Endothelial cell (in vitro differentiated cells): ENCODE data around the gene ALOX5. TPM values are rescaled to one million over a fixed set of nuclear protein-coding genes. Genes with fewer than 3 reads are reported as not detected.

Experiments
- DNase-seq: peaks from one replicate; pipeline ENCODE4 v3.0.0; 2021; ENCODE audit warnings: low spot score
- H3K27ac Mint-ChIP-seq: one replicate; pipeline ENCODE4 v1.8.0; 2021; ENCODE audit warnings: mixed read lengths, inconsistent platforms; ENCODE audit not compliant: unreplicated experiment
- H3K27me3 Mint-ChIP-seq: one replicate; pipeline ENCODE4 v1.8.0; 2021; ENCODE audit warnings: mild to moderate bottlenecking, moderate library complexity, mixed read lengths, inconsistent platforms; ENCODE audit not compliant: unreplicated experiment
- H3K36me3 Mint-ChIP-seq: one replicate; pipeline ENCODE4 v1.8.0; 2021; ENCODE audit warnings: mild to moderate bottlenecking, low read depth, mixed read lengths, inconsistent platforms; ENCODE audit not compliant: unreplicated experiment
- H3K4me1 Mint-ChIP-seq: one replicate; pipeline ENCODE4 v1.8.0; 2021; ENCODE audit warnings: mild to moderate bottlenecking, mixed read lengths, inconsistent platforms; ENCODE audit not compliant: unreplicated experiment
- H3K4me3 Mint-ChIP-seq: one replicate; pipeline ENCODE4 v1.8.0; 2021; ENCODE audit warnings: mild to moderate bottlenecking, mixed read lengths, inconsistent platforms; ENCODE audit not compliant: unreplicated experiment
- H3K9me3 Mint-ChIP-seq: one replicate; pipeline ENCODE4 v1.8.0; 2021; ENCODE audit warnings: mixed read lengths, inconsistent platforms; ENCODE audit not compliant: unreplicated experiment
- CTCF ChIP-seq: fragments of 200-600 bp; sonication (generic); IDR thresholded peaks from one replicate; pipeline ENCODE4 v1.5.0; 2021; ENCODE audit warnings: antibody characterized with exemption; ENCODE audit not compliant: unreplicated experiment
- total RNA-seq: library from RNA; stranded (reverse); fragmentation: NEBNext Ultra II Directional; extraction: Animal tissue kit (Norgen Biotek cat#: 25700); gene quantifications from one replicate; pipeline ENCODE4 v1.2.1, GENCODE V29; 2021; ENCODE audit not compliant: unreplicated experiment

The ALOX5 gene
- total RNA-seq, 1 donor from 2014 or later = 0.18 TPM

- H3K9me3 Mint-ChIP-seq = no peaks in the 10 kb centered on the region
- no peak overlapping the region for H3K4me3 Mint-ChIP-seq
- no peak for DNase-seq
- peaks cover 8% of the 10 kb centered on the region for H3K4me1 Mint-ChIP-seq
- no peak for TF ChIP-seq CTCF
- H3K27me3 Mint-ChIP-seq = peaks cover 18% of the 10 kb centered on the region
- peaks cover 5% of the 10 kb centered on the region for H3K36me3 Mint-ChIP-seq
- no peak overlapping the region for H3K27ac Mint-ChIP-seq
These were observed 43.7 kb downstream of the ALOX5 start for GRCh38 chr10:45417746-45418145.

GRCh38 chr10:45418417-45418848 is 44.4 kb downstream of the ALOX5 start:
- Mint-ChIP-seq H3K36me3 (peaks cover 5% of the 10 kb centered on the region), H3K27ac (peak overlapping the region; percentile 80), H3K4me1 (peaks cover 8% of the 10 kb centered on the region), H3K4me3 (peak overlapping the region; percentile 93), H3K9me3 (no peaks in the 10 kb centered on the region), H3K27me3 (peaks cover 18% of the 10 kb centered on the region)
- TF ChIP-seq CTCF = no peak
- DNase-seq = no peak

GRCh38 chr10:45418849-45419675 is 45.0 kb downstream of the ALOX5 start:
- DNase-seq = peak; percentile 68
- Mint-ChIP-seq H3K27me3 (peaks cover 18% of the 10 kb centered on the region), H3K27ac (peak overlapping the region; percentile 80), H3K9me3 (no peaks in the 10 kb centered on the region), H3K4me1 (peaks cover 8% of the 10 kb centered on the region), H3K4me3 (peak overlapping the region; percentile 93), H3K36me3 (peaks cover 5% of the 10 kb centered on the region)
- TF ChIP-seq CTCF = no peak

GRCh38 chr10:45419676-45420025 is 45.6 kb downstream of the ALOX5 start:
- peak overlapping the region; percentile 93 for H3K4me3 Mint-ChIP-seq
- no peaks in the 10 kb centered on the region for H3K9me3 Mint-ChIP-seq
- DNase-seq = no peak
- peaks cover 18% of the 10 kb centered on the region for H3K27me3 Mint-ChIP-seq
- H3K4me1 Mint-ChIP-seq = peaks cover 8% of the 10 kb centered on the region
- H3K36me3 Mint-ChIP-seq = peaks cover 5% of the 10 kb centered on the region
- peak overlapping the region; percentile 48 for H3K27ac Mint-ChIP-seq
- TF ChIP-seq CTCF = no peak

GRCh38 chr10:45420453-45421192 is 46.6 kb downstream of the ALOX5 start:
- no peak for DNase-seq
- Mint-ChIP-seq H3K4me1 (peaks cover 8% of the 10 kb centered on the region), H3K27ac (no peak overlapping the region), H3K4me3 (no peak overlapping the region), H3K36me3 (peaks cover 5% of the 10 kb centered on the region), H3K27me3 (peaks cover 18% of the 10 kb centered on the region), H3K9me3 (no peaks in the 10 kb centered on the region)
- TF ChIP-seq CTCF = no peak
